HG03025 (cell line): ENCODE data around the gene ITPR1.

ENCODE experiments used
- ATAC-seq: cut with Tn5 transposase; IDR thresholded peaks from one replicate; pipeline ENCODE4 v1.9.1; 2021; ENCODE audit warnings: mild to moderate bottlenecking, moderate library complexity; ENCODE audit not compliant: unreplicated experiment, low FRiP score

ITPR1 gene

GRCh38 chr3:4817128-4817527 is 324.0 kb downstream of the ITPR1 start:
- ATAC-seq = no peak

DNA sequence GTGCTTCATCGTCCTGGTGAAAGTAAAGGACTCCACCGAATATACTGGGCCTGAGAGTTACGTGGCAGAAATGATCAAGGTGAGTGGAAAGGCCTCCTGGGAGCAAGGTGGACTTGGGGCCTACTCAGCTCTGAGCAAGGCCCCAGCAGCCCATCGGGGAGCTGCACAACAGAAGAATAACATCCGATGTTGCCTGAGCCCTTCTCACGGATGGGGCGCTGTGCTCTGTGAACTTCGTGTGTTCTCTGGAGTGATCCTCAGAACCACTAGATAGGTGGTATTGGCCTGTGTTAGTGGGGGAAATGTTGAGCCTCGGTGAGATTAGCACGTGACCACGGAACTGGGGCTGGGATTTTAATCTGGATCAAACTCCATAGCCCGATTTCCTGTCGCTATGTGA is 325.0 kb downstream of the ITPR1 start:
- ATAC-seq = no peak

DNA sequence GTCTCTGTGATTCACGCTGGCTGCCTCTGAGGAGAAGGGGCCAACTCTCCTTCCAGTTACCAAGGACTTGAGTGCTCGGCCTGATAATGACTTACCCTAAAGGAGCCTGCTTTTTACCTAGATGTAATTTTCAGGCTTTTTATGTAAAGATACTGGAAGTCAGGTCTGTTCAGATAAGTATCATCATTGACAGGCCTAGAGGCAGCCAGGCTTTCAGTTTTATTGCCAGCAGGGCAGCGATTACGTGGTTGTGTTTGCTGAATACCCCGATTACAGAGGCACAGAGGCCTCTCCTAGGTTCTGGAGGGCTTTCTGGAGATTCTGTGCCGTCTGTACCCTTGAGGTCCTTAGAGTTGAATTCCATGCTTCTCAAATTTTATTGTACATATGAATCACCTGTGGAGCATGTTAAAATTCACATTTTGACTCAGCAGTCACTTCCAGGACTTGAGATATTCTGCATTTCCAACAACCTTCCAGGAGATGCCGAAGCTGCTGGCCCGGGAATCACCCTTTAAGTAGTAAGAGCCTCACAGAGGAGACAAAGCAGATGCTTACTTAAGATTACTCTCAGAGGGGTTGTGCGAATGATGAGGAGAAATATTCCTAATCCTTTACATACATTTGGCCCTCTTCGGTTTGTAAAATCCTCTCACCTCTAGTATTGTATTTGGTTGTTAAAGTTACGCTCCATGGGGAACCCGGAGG is 326.0 kb downstream of the ITPR1 start:
- no peak for ATAC-seq

DNA sequence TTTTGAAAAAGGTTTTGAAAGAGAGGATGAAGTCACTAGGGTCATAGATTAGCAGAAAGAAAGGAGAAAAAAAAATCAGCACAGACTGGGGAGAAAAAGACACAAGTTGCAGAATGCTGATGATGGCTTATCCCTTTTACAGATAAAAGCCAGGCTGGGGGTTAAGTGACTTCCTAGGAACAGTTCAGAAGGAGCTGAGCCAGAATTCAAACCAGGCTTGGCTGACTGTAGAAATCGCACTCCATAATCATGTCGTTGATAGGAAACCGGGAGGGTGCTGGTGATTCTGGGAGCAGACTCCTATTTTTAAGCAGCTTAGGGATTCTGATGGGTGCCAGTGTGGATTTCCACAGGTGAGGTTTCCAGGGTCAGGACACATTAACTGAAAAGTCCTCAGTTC is 326.6 kb downstream of the ITPR1 start:
- no peak for ATAC-seq

DNA sequence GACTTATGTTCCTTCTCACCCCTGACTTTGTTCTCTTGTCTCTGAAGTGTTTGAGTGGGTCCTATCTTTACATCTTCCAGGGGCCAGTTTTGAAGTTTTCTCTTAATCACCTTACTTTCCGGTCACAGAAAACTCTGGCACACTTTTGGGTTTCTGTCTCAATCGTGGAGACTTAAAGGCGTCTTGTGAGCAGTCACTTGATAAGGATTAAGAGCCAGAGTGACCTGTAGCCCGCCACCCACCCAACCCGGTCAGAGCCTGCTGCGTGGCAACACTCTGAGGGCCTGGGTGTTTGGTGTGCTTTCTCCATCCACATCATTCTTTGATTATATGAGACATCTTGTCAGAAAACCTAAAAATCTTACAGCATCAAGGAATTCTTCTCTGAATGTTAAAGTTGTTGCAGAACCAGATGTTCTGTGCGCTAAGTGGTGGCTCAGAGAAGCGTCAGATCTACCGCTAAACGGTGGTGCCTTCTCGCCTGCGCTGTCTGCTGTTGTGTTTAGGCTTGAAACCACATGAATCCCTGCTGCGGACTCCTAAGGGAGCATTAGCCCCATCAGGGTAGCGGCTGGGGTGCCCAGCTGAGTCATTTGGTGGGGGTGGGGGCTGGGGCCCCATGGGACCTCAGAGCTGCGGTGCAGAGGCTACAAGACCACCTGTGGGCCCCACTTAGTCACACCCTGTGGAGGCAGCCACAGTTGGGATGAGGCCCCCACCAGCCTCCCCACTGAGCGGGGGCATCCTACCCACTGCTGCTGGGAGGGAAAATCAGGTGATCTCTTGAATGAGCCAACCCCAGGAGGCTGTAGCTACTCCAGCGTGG is 327.4 kb downstream of the ITPR1 start:
- ATAC-seq = no peak

- no peak for ATAC-seq
These were observed 328.2 kb downstream of the ITPR1 start for GRCh38 chr3:4821338-4821737.

- ATAC-seq = no peak
These were observed 328.8 kb downstream of the ITPR1 start for GRCh38 chr3:4821975-4822374.

- ATAC-seq = no peak
These were observed 329.4 kb downstream of the ITPR1 start for GRCh38 chr3:4822568-4822967.

DNA sequence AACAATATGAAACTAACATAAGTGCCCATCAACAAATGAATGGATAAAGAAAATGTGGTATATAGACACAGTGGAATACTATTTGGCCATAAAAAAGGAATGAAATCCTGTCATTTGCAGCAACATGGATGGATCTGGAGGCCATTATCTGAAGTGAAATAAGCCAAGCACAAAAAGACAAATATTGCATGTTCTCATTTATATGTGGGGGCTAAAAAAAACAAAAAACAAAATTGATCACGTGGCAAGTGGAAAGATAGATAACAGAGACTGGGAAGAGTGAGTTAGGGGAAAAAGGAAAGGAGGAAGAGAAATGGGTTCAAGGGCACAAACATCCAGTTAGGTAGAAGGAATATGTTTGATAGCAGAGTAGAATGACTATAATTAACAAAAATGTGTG is 330.2 kb downstream of the ITPR1 start:
- no peak for ATAC-seq

DNA sequence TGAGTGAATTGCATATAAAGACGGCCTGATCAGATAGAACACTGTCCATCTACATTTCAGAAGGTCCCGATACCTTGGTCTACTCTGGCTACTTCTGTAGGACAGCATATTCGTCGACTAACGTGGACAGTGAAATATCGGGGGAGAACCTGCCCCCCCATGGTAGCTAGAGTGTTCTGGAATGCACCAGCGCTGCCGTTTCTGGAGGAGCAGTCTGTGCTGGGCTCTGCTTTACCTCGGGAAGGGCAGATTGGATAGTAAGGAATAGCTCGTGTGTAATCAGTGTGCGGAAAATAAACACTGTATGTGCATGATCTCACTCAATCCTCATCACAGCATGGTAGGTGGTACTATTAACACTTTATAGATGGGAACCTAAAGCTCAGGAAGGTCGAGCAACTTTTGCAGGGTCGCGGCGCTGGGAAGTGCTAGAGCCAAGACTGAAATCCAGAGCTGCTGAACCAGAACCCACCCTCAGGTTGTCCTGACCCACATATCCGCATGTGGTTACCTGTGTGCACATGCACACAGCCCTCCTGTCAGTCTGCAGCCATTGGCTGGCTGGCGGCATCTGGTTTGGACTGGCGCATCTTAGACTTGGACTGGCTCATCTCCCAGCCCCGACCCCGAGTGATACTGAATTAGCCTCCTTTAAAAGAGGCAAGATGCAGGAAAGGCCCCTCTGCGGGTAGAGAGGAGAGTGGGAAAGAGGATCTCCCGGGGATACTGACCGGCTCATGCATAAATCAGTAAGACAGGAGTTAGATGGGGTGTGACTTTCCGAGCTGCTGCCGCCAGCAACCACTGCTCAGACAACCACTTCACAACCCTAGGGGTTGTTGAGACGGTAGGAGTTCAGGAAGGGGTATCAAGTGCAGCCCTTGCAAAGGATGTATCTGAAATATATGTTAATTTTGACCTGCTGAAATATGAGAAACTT is 331.1 kb downstream of the ITPR1 start:
- ATAC-seq = no peak

- no peak for ATAC-seq
These were observed 331.8 kb downstream of the ITPR1 start for GRCh38 chr3:4824926-4825325.

GRCh38 chr3:4825436-4826236 is 332.5 kb downstream of the ITPR1 start:
- no peak for ATAC-seq

DNA sequence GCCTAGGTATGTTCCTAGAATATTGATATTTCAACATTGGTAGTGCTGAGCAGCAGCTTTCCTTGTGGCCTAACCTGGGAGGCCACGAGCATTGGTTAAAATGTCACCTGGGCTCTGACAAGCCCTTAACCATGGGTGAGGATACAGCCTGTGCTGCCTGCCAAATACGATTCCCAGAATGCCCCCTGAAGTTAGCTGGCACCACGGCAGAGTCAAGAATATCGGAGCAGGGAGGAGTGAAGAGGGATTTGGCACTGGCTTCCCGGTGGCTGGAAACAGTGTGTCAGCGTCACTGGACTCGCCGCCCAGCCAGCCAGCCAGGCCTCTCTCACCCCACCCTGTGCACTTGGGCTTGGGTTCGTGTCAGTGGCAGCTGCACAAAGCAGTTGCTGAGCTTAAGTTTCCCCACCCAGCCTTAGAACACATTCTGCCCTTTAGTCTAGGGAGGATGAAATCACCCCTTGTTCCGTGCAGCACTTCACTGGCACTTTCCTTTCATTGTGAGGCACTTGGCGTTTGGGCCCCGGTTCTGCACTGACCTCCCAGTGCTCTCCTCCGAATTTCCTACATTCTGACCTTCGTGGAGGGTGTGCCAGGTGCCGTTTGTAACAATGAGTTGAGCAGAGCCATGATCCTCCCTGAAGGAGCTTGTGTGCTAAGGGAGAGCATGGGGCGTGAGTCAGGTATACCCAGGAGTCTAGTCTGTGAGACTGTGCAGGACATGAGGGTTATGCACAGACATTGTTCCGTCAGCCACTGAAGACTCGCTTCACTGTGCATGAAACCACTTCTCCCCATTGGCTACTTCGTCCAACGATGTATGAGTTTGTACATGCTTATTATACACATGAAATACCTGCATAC is 333.3 kb downstream of the ITPR1 start:
- ATAC-seq = no peak

DNA sequence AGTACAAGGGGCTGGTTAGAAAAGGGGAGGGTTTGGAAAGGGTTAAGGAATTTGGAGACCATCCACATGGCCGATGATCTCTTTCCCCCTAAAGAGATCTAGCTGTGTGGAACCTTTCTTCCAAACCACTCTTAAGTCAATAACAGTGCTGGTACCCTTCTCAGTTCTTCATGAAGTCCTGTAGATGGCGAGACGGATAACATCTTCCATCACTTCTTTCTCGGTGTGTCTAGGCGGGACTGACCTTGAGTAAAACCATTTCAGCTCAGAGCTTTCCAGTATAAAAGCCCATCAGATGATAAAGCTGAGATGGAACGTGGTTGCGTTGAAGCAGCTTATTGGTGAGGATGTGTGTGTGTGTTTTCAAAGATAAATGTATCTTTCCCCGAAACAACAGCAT is 334.6 kb downstream of the ITPR1 start:
- ATAC-seq = no peak

GRCh38 chr3:4828279-4829030 is 335.3 kb downstream of the ITPR1 start:
- no peak for ATAC-seq

GRCh38 chr3:4829031-4829394 is 335.9 kb downstream of the ITPR1 start:
- no peak for ATAC-seq

- ATAC-seq = no peak
These were observed 337.4 kb downstream of the ITPR1 start for GRCh38 chr3:4830586-4830914.

- no peak for ATAC-seq
These were observed 338.4 kb downstream of the ITPR1 start for GRCh38 chr3:4831580-4831950.

DNA sequence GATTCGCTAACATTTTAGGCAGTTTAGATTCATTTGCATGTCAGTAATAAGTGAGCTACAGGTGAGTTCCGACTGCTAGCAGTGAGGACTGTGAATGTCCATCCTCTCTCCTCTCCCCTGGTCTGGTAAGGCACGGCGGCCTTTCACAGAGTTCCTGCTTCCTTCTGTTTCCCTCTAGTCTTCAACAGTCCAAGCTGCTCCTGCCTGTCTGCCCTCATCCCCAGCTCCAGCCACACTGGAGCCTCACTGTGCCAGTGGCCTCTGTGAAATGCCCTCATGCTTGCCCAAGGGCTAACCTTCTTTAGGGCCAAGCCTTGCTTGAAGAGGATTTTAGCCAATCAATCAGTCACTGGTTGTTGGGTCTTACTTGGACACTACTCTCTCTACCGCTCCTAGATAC is 340.3 kb downstream of the ITPR1 start:
- no peak for ATAC-seq
